NT2/D1 (cell line): ENCODE measurements around the gene ITGBL1.

Experiments
- SUZ12 ChIP-seq: IDR thresholded peaks from 2 replicates; pipeline ENCODE4 v1.6.1; 2011; ENCODE audit not compliant: insufficient read length, insufficient read depth; ENCODE audit errors: extremely low read depth
- YY1 ChIP-seq: IDR thresholded peaks from 2 replicates; pipeline ENCODE4 v1.6.1; 2011; ENCODE audit not compliant: insufficient read length, insufficient read depth
- ZNF274 ChIP-seq: IDR thresholded peaks from 2 replicates; pipeline ENCODE4 v1.6.1; 2011; ENCODE audit warnings: mild to moderate bottlenecking, low read depth, low read length

DNA sequence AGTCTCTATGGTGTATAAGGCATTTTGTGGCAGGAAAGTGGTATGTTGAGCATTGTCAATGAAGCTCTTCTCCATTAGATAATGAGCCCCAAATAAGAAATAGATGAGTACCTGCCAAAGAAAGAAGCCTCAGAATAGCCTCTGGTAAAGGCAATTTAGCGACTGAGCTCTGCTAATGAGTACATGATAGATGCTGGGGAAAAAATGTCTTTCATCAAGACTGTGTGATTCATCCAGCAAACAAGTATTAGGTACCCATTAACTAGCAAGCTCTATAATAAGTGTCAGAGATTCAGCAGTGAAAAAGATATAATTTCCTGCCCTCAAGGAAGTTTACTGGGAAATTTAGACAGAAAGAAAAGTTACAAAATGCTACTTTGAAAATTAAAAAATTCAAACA is 294.6 kb downstream of the ITGBL1 start:
- TF ChIP-seq YY1: no peak
- no peak for TF ChIP-seq SUZ12
- TF ChIP-seq ZNF274: no peak
